Prostate gland (tissue), 2 donors: Measurements from ENCODE around the gene ACYP2.
"Not testable (repeated sequence)": the region's sequence is repeated elsewhere in the genome, so short reads cannot be mapped to it uniquely, and the experiment has no call there.

ENCODE experiments used
- CTCF ChIP-seq, 4 experiments: fragments of 200-600 bp in 2 of 4; fragments of 450-650 bp in 2 of 4; sonication (generic) in 2 of 4; IDR thresholded peaks; 1 replicate in 3 of 4; 2 replicates in 1 of 4; pipeline ENCODE4 v1.5.1; 2016 to 2019; ENCODE audit warnings: antibody characterized with exemption in 4 of 4, mild to moderate bottlenecking in 2 of 4, moderate library complexity in 2 of 4
- POLR2A ChIP-seq: fragments of 450-650 bp; IDR thresholded peaks from one replicate; pipeline ENCODE4 v1.6.1; 2016; ENCODE audit warnings: antibody characterized with exemption, mild to moderate bottlenecking
- POLR2AphosphoS5 ChIP-seq: sonication (generic); formaldehyde crosslinking; IDR thresholded peaks from one replicate; pipeline ENCODE4 v1.6.1; 2017; ENCODE audit warnings: antibody characterized with exemption

GRCh38 chr2:54324517-54324916, 209.1 kb downstream of the ACYP2 start:
- not testable (repeated sequence) for TF ChIP-seq POLR2A; CTCF (IDR thresholded peaks at IDR 0.05); POLR2AphosphoS5
